GM08714 (cell line): Measurements from ENCODE around the gene UGT1A8.

Experiments
- H3K4me3 ChIP-seq: fragments of 200-500 bp; sonication (Bioruptor generic); 2 replicates; pipeline ENCODE4 v1.5.1; 2014; ENCODE audit warnings: mild to moderate bottlenecking, low read length, inconsistent platforms
- ZNF274 ChIP-seq: IDR thresholded peaks from 2 replicates; pipeline ENCODE4 v1.6.1; 2012; ENCODE audit warnings: mild to moderate bottlenecking, low read depth, low read length

UGT1A8 gene

GRCh38 chr2:233801357-233802131, 184.1 kb downstream of the UGT1A8 start:
- no peak for TF ChIP-seq ZNF274
- H3K4me3 ChIP-seq, result no peak overlapping the region

DNA sequence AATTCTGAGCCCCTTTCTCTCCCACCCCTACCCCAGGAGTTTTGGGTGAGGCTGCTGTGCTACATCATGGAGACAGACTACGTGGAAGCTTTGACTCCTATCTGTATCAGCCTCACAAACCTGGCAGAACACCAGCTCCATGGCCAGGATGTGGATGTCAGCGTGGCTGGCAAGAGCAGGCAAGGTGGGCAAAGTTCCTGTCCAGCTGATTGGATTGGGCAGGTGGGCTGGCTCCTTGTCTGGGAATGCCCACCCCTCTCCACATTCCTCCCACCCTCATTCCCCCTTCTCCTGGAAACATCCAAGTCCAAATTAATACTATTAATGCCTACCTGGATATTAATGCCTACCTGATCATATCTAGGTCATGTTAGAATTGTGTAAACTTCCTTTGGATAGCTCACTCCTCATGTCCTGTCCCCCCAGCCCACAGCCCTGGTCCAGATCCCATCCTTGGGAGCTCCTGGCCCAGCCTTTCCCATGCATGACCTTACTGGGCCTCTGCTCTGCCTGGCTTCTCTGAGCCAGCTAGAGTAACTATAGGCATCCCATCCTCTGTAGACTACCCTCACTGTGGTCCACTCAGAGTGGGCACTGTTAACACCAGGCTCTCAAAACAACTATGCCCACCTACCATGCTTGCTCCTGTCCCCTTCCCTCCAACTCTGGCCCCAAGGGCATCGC, 184.8 kb downstream of the UGT1A8 start:
- TF ChIP-seq ZNF274, result no peak
- no peak overlapping the region for H3K4me3 ChIP-seq

- no peak for TF ChIP-seq ZNF274
- no peak overlapping the region for H3K4me3 ChIP-seq
Observed at GRCh38 chr2:233803292-233803911, 186.0 kb downstream of the UGT1A8 start.

DNA sequence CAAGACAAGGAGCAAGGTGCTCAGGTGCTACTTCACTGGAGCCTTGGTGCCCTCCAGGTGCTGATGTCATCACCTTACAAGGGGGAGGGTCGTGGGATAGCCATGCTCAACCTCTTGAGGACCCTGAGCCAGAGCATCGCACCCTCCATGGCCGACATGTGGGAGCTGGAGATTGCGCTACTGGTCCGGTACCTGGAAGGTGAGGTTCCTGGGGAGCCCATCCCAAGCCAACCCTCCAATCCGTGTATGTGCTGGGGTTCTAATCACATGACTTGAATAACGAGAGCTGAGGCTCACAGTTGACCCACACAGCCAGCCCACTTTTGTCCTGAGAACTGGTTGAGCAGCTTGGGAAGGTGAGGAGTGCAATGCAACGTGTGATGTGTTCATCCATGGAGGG, 186.6 kb downstream of the UGT1A8 start:
- H3K4me3 ChIP-seq, result no peak overlapping the region
- no peak for TF ChIP-seq ZNF274

GRCh38 chr2:233807215-233807865, 189.9 kb downstream of the UGT1A8 start:
- no peak overlapping the region for H3K4me3 ChIP-seq
- TF ChIP-seq ZNF274, result no peak

GRCh38 chr2:233807966-233808935, 190.8 kb downstream of the UGT1A8 start:
- TF ChIP-seq ZNF274, result no peak

GRCh38 chr2:233810385-233810784, 193.0 kb downstream of the UGT1A8 start:
- TF ChIP-seq ZNF274, result no peak

More at GRCh38 chr2:233807966-233808935, 190.8 kb downstream of the UGT1A8 start:
- no peak overlapping the region for H3K4me3 ChIP-seq

DNA sequence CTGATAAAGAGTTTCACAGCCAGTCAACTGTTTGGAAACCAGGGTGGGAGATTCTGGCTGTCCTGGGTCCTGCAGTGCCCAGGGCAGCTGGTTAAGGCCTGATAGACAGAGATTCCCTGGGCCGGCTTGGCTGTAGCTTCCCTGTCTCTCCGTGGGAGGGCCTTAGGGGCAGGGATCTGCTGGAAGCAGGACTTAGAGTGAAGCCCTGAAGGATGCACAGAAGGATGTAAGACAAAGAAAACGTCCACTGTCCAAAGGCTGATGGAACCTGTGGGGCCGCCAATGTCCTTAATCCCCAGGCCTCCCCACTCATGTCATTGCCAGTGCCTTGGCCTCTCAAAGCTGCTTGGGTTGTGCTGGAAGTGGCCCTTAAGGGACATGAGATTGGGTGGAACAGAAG, 193.7 kb downstream of the UGT1A8 start:
- TF ChIP-seq ZNF274, result no peak
- no peak overlapping the region for H3K4me3 ChIP-seq

More at GRCh38 chr2:233810385-233810784, 193.0 kb downstream of the UGT1A8 start:
- H3K4me3 ChIP-seq, result no peak overlapping the region

GRCh38 chr2:233811732-233812131, 194.3 kb downstream of the UGT1A8 start:
- H3K4me3 ChIP-seq, result no peak overlapping the region
- no peak for TF ChIP-seq ZNF274

DNA sequence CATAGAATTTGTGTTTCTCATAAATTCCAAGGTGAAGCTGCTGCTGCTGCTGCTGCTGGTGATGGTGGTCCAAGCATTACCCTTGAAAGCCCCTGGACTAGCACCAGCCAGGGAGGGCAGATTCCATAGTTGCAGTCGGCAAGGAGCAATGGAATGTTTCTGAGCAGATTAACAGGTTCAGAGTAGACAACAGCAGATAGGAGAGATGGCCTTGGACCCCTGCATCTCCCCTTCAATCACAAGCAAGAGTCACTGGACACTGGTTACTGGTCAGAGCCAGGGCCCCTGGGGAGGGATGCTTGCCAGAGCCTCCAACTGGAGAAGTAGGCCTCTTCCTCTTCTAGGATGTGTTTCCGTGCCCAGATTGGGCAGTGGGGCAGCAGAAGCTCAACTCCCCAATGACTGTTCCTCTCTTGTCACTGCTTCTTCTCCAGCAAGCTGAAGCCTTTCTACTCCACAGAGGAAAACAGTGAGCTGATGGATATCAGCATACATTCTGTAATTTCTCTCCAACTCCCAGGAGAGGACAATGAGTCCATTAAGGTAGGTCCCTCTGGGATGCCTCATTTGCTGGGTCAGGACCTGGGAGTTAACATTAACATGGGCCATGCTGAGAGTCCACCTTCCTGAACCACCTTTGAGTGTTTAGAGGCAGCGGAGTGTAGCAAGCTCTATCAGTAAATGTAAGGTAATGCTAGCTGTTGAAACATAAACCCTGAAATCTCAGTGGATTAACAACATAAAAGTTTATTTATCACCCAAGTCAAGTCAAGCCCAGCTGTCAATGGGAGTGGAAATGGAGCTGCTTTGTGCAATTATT, 196.0 kb downstream of the UGT1A8 start:
- TF ChIP-seq ZNF274, result no peak
- H3K4me3 ChIP-seq, result no peak overlapping the region

DNA sequence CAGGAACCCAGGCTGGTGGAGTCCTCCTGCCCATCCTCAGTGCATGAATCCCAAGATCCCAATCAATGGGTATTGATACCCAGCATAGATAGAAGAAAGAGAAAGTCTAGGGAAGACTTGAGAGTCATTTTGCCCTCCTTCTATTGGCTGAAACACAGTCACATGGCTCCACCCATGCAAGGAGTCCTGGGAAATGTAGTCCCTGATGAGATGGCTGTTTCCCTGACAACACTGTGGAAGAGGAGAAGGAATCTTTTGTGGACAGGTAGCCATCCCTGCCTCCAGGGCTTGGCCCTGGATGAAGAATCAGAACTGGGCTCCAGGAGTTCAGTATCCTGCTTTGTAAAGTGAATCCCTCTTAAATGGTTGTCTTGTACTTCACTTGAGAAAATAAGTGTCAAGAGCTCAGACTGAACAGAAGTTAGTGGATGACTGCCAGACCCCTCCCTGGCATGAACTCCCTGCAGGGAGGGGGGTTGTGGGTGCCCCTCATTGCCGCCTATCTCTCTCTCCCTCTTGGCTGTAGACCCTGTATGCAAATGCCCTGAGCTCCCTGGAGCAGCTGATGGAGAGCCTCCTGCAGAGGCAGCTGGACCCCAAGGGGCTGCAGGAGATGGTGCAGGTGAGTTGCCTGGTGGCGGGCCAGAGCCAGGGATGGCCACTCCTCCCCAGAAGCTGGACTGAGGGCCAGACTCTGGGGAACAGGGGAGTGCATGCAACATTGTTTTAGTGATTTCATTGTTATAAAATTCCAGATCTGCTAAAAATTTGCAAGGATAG, 196.8 kb downstream of the UGT1A8 start:
- no peak for TF ChIP-seq ZNF274
- no peak overlapping the region for H3K4me3 ChIP-seq

DNA sequence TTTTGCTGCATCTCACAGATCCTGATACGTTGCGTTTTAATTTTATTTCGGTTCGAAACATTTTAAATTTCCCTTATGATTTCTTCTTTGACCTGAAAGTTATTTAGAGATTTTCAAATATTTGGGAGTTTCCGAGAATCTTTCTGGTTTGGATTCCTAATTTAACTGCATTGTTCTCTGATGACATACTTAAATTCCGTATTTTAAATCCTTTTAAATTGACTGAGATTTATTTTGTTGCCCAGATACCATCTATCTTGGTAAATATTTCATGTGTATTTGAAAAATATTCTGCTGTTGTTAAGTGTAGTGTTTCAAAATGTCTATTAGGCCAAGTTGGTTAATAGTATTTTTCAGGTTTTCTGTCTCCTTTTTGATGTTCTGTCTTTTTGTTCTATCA, 198.4 kb downstream of the UGT1A8 start:
- no peak for TF ChIP-seq ZNF274
- H3K4me3 ChIP-seq, result no peak overlapping the region
